Measurements from ENCODE around the gene LRTM2.

DNA sequence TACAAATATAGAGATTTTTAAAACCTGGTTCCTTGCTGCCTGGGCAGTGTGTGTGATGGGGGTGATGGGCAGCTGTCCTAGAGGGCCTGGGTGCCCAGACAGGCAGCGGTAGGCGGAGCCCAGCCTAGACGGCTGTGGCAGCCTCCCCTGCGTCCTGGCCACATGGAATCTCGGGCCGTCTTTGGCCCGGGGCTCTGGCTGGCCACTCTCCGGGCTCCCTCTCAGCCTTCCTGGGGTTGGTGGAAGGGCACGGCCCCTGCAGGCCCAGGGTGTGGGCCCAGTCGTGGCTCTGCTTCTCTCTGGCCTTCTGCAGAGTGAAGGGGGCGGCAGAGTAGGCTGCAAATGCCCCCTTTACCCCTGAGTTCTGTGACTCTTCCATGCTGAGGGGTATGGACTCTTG is 2.3 kb downstream of the LRTM2 start:
- TF ChIP-seq, protein P1, sequence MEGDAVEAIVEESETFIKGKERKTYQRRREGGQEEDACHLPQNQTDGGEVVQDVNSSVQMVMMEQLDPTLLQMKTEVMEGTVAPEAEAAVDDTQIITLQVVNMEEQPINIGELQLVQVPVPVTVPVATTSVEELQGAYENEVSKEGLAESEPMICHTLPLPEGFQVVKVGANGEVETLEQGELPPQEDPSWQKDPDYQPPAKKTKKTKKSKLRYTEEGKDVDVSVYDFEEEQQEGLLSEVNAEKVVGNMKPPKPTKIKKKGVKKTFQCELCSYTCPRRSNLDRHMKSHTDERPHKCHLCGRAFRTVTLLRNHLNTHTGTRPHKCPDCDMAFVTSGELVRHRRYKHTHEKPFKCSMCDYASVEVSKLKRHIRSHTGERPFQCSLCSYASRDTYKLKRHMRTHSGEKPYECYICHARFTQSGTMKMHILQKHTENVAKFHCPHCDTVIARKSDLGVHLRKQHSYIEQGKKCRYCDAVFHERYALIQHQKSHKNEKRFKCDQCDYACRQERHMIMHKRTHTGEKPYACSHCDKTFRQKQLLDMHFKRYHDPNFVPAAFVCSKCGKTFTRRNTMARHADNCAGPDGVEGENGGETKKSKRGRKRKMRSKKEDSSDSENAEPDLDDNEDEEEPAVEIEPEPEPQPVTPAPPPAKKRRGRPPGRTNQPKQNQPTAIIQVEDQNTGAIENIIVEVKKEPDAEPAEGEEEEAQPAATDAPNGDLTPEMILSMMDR (conservative IDR thresholded peaks at IDR 0.05; ENCODE audit: low read depth, low read length), result no peak
- TF ChIP-seq EZH2phosphoT487 (IDR thresholded peaks at IDR 0.05; ENCODE audit: borderline replicate concordance, low read length), result no peak
- no peak for TF ChIP-seq EZH2 (IDR thresholded peaks at IDR 0.05; ENCODE audit: low read length, unreplicated experiment)

Measured in PC-3 (cell line).